Neural progenitor cell (in vitro differentiated cells): Measurements from ENCODE around the gene ASIC2. TPM values are rescaled to one million over a fixed set of nuclear protein-coding genes. Genes with fewer than 3 reads are reported as not detected.

ENCODE experiments used
- DNase-seq: peaks from one replicate; pipeline ENCODE4 v3.0.0-alpha.2; 2016; ENCODE audit warnings: low spot score
- H2AFZ ChIP-seq: fragments of 200-600 bp; sonication (generic); replicated peaks from 2 replicates; pipeline ENCODE4 v1.6.1; 2016; ENCODE audit warnings: antibody characterized with exemption
- H3F3A ChIP-seq: fragments of 200-600 bp; sonication (generic); 2 replicates; pipeline ENCODE4 v1.6.1; 2016; ENCODE audit warnings: antibody characterized with exemption, low read depth
- H3K27ac ChIP-seq: fragments of 200-600 bp; sonication (generic); 2 replicates; pipeline ENCODE4 v1.5.1; 2016; ENCODE audit warnings: mild to moderate bottlenecking
- H3K27me3 ChIP-seq: fragments of 200-600 bp; sonication (generic); 2 replicates; pipeline ENCODE4 v1.6.1; 2016; ENCODE audit warnings: mild to moderate bottlenecking, moderate library complexity
- H3K36me3 ChIP-seq: fragments of 200-600 bp; sonication (generic); 2 replicates; pipeline ENCODE4 v1.5.1; 2016
- H3K4me1 ChIP-seq: fragments of 200-600 bp; sonication (generic); 2 replicates; pipeline ENCODE4 v1.6.1; 2016; ENCODE audit warnings: mixed run types
- H3K4me2 ChIP-seq: fragments of 200-600 bp; sonication (generic); 2 replicates; pipeline ENCODE4 v1.6.1; 2016
- H3K4me3 ChIP-seq: fragments of 200-600 bp; sonication (generic); 2 replicates; pipeline ENCODE4 v1.5.1; 2016
- H3K79me2 ChIP-seq: fragments of 200-600 bp; sonication (generic); 2 replicates; pipeline ENCODE4 v1.6.1; 2016; ENCODE audit warnings: low read depth
- H3K9ac ChIP-seq: fragments of 200-600 bp; sonication (generic); 2 replicates; pipeline ENCODE4 v1.6.1; 2016
- H3K9me3 ChIP-seq: fragments of 200-600 bp; sonication (generic); 2 replicates; pipeline ENCODE4 v1.5.1; 2016; ENCODE audit warnings: low read depth
- H4K20me1 ChIP-seq: fragments of 200-600 bp; sonication (generic); 2 replicates; pipeline ENCODE4 v1.6.1; 2016; ENCODE audit warnings: low read depth
- H3K27ac Mint-ChIP-seq: 3 replicates; pipeline ENCODE4 v1.8.0; 2021; ENCODE audit warnings: mixed read lengths
- H3K27me3 Mint-ChIP-seq: 2 replicates; pipeline ENCODE4 v1.8.0; 2022; ENCODE audit warnings: low read depth, mild to moderate bottlenecking, inconsistent platforms, moderate library complexity, mixed read lengths; ENCODE audit not compliant: insufficient read depth
- H3K36me3 Mint-ChIP-seq: 3 replicates; pipeline ENCODE4 v1.8.0; 2021; ENCODE audit warnings: mixed read lengths
- H3K4me1 Mint-ChIP-seq: 3 replicates; pipeline ENCODE4 v1.8.0; 2021; ENCODE audit warnings: mixed read lengths
- H3K4me3 Mint-ChIP-seq: 3 replicates; pipeline ENCODE4 v1.8.0; 2021; ENCODE audit warnings: mild to moderate bottlenecking, moderate library complexity, mixed read lengths
- H3K9me3 Mint-ChIP-seq: 3 replicates; pipeline ENCODE4 v1.8.0; 2020; ENCODE audit warnings: mixed read lengths
- EZH2 ChIP-seq: fragments of 200-600 bp; sonication (generic); IDR thresholded peaks from 2 replicates; pipeline ENCODE4 v1.6.1; 2017; ENCODE audit warnings: antibody characterized with exemption, mild to moderate bottlenecking, moderate library complexity
- EZH2phosphoT487 ChIP-seq: fragments of 200-600 bp; sonication (generic); IDR thresholded peaks from 2 replicates; pipeline ENCODE4 v1.6.1; 2017; ENCODE audit warnings: antibody characterized with exemption
- total RNA-seq: library from RNA; depleted of rRNA; stranded (reverse); fragments of >200 nt; gene quantifications from 2 replicates; pipeline ENCODE4 v1.2.3, GENCODE V29; 2015; ENCODE audit warnings: low replicate concordance
- TF ChIP-seq, protein P1 (sequence below): fragments of 200-600 bp; sonication (generic); IDR thresholded peaks from 2 replicates; pipeline ENCODE4 v1.5.1; 2017; ENCODE audit warnings: antibody characterized with exemption, mild to moderate bottlenecking

The ASIC2 gene
- total RNA-seq, 1 donor from 2014 or later: 2.3 TPM

- Mint-ChIP-seq H3K4me3 (no peak overlapping the region), H3K36me3 (no peaks in the 10 kb centered on the region), H3K27me3 (peaks cover 2% of the 10 kb centered on the region), H3K27ac (peak overlapping the region; percentile 19), H3K9me3 (no peaks in the 10 kb centered on the region), H3K4me1 (peaks cover 16% of the 10 kb centered on the region)
- H3K27ac ChIP-seq: no peak overlapping the region
- no peak overlapping the region for H3K4me3 ChIP-seq
- H3K4me1 ChIP-seq: no peaks in the 10 kb centered on the region
- no peaks in the 10 kb centered on the region for H3K79me2 ChIP-seq
- no peaks in the 10 kb centered on the region for H3K27me3 ChIP-seq
- TF ChIP-seq EZH2phosphoT487 (no peak), EZH2 (no peak)
- TF ChIP-seq, protein P1, sequence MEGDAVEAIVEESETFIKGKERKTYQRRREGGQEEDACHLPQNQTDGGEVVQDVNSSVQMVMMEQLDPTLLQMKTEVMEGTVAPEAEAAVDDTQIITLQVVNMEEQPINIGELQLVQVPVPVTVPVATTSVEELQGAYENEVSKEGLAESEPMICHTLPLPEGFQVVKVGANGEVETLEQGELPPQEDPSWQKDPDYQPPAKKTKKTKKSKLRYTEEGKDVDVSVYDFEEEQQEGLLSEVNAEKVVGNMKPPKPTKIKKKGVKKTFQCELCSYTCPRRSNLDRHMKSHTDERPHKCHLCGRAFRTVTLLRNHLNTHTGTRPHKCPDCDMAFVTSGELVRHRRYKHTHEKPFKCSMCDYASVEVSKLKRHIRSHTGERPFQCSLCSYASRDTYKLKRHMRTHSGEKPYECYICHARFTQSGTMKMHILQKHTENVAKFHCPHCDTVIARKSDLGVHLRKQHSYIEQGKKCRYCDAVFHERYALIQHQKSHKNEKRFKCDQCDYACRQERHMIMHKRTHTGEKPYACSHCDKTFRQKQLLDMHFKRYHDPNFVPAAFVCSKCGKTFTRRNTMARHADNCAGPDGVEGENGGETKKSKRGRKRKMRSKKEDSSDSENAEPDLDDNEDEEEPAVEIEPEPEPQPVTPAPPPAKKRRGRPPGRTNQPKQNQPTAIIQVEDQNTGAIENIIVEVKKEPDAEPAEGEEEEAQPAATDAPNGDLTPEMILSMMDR: no peak
- DNase-seq: no peak
- H3K36me3 ChIP-seq: no peaks in the 10 kb centered on the region
- no peak overlapping the region for H3K9ac ChIP-seq
- H3F3A ChIP-seq: no peaks in the 10 kb centered on the region
- H4K20me1 ChIP-seq: no peaks in the 10 kb centered on the region
- H2AFZ ChIP-seq: no peak overlapping the region
- no peak overlapping the region for H3K4me2 ChIP-seq
- H3K9me3 ChIP-seq: no peaks in the 10 kb centered on the region
Measured at GRCh38 chr17:33012522-33013033, 280.5 kb downstream of the ASIC2 start.

DNA sequence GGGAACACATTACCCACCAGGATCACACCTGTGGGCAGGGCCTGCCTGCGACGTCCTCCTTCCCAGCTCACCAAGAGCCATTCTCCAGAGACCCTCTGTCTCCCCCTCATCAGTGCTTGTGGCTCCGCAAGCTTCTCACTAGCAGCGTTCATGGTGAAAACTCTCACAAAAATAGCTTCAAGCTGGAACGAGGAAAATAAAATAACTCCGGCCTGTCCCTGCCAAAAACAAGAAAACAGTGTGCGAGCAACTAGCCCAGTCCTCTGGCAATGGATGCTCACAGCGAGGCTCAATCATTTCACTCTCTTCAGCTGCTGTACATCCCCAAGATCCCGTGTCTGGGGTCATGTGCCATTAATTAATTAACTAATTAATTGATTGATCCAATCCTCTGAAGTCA, 283.5 kb downstream of the ASIC2 start:
- no peak overlapping the region for H3K4me3 ChIP-seq
- Mint-ChIP-seq H3K27ac (no peak overlapping the region), H3K36me3 (no peaks in the 10 kb centered on the region), H3K4me3 (no peak overlapping the region), H3K27me3 (peaks cover 3% of the 10 kb centered on the region), H3K4me1 (peaks cover 16% of the 10 kb centered on the region), H3K9me3 (no peaks in the 10 kb centered on the region)
- H3K9ac ChIP-seq: no peak overlapping the region
- no peak overlapping the region for H2AFZ ChIP-seq
- TF ChIP-seq EZH2: no peak
- TF ChIP-seq, protein P1: no peak
- TF ChIP-seq EZH2phosphoT487: no peak
- H3K4me2 ChIP-seq: no peak overlapping the region
- no peaks in the 10 kb centered on the region for H4K20me1 ChIP-seq
- H3K9me3 ChIP-seq: no peaks in the 10 kb centered on the region
- H3K27ac ChIP-seq: no peak overlapping the region
- no peak for DNase-seq
- H3K4me1 ChIP-seq: no peaks in the 10 kb centered on the region
- H3F3A ChIP-seq: no peaks in the 10 kb centered on the region
- no peaks in the 10 kb centered on the region for H3K36me3 ChIP-seq
- no peaks in the 10 kb centered on the region for H3K79me2 ChIP-seq
- H3K27me3 ChIP-seq: no peaks in the 10 kb centered on the region

- peaks cover 3% of the 10 kb centered on the region for H3K4me1 Mint-ChIP-seq
- no peak for TF ChIP-seq EZH2phosphoT487
- TF ChIP-seq, protein P1: no peak
- no peak for TF ChIP-seq EZH2
- no peak overlapping the region for H3K4me3 Mint-ChIP-seq
Measured at GRCh38 chr17:33007186-33007585, 285.9 kb downstream of the ASIC2 start.

More at GRCh38 chr17:33007186-33007585, 285.9 kb downstream of the ASIC2 start:
- H3K4me1 ChIP-seq: no peaks in the 10 kb centered on the region
- no peaks in the 10 kb centered on the region for H3K9me3 ChIP-seq
- no peaks in the 10 kb centered on the region for H3K9me3 Mint-ChIP-seq
- DNase-seq: no peak
- H3K36me3 Mint-ChIP-seq: no peaks in the 10 kb centered on the region
- H3K9ac ChIP-seq: no peak overlapping the region
- H2AFZ ChIP-seq: no peak overlapping the region
- no peaks in the 10 kb centered on the region for H3K79me2 ChIP-seq
- H3K27ac Mint-ChIP-seq: no peak overlapping the region
- H4K20me1 ChIP-seq: no peaks in the 10 kb centered on the region
- H3K27ac ChIP-seq: no peak overlapping the region
- no peaks in the 10 kb centered on the region for H3K36me3 ChIP-seq
- H3K27me3 ChIP-seq: no peaks in the 10 kb centered on the region
- H3F3A ChIP-seq: no peaks in the 10 kb centered on the region
- peaks cover 3% of the 10 kb centered on the region for H3K27me3 Mint-ChIP-seq
- no peak overlapping the region for H3K4me3 ChIP-seq
- no peak overlapping the region for H3K4me2 ChIP-seq
